ENCODE measurements around the gene MACROD1.

Gene MACROD1

DNA sequence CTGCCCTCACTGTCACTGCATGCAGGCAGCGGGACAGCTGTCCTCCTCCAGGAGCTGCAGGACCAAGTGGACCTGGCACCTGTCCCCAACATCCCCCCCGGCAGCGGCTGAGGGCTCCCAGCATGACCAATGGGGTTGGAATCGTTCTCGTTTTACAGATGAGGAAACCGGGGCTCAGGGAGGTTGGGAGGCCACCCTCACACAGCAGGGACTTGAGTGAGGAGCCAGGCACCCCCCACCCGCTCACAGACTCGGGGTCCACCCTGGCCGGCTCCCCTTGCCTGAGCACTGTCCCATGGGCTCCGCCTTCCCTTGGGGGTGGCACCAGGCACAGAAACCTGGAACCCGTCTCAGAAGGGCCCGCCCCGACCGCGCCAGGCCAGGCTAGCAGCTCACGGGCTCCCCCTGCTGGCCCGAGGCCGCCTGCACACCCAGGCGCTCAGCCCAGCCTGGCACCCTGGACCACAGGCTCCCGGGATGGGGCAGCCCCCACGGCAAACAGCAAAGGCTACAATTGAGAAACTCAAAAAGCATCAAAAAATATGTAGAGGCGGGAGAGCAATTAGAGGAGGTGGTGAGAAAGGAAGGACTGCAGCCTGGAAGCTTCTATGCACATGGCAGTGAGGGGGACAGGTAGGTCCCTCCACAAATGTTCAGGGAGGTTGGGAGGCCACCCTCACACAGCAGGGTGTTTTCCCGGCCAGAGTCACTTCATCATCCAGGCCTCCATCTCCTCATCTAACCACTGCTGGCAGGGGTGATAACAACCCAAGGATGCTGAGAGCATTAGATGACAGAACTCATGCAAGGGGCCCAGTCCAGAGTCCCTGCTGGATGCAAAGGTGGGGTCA, 12.8 kb downstream of the MACROD1 start:
- peak; percentile 49 to 64 for DNase-seq (ENCODE audit: low read depth in 2 of 2)

DNA sequence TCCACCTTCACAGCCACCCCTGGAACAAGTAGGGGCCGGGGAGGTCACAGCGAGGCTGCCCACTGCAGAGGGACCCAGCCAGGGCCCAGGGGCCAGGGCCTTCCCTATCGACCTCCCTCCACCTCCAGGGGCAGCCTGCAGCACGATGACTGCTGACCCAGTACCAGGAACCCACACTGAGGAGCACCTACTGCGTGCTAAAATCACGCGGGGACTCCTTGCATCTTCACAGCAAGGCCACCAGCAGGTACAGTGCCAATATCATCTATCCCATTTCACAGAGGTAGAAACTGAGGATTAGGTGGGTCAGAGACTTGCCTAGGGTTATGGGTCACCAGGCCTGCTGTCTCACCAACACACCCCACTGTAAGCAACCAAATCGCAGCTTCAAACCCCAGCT, 14.6 kb downstream of the MACROD1 start:
- DNase-seq (ENCODE audit: low read depth in 2 of 2): no peak

DNA sequence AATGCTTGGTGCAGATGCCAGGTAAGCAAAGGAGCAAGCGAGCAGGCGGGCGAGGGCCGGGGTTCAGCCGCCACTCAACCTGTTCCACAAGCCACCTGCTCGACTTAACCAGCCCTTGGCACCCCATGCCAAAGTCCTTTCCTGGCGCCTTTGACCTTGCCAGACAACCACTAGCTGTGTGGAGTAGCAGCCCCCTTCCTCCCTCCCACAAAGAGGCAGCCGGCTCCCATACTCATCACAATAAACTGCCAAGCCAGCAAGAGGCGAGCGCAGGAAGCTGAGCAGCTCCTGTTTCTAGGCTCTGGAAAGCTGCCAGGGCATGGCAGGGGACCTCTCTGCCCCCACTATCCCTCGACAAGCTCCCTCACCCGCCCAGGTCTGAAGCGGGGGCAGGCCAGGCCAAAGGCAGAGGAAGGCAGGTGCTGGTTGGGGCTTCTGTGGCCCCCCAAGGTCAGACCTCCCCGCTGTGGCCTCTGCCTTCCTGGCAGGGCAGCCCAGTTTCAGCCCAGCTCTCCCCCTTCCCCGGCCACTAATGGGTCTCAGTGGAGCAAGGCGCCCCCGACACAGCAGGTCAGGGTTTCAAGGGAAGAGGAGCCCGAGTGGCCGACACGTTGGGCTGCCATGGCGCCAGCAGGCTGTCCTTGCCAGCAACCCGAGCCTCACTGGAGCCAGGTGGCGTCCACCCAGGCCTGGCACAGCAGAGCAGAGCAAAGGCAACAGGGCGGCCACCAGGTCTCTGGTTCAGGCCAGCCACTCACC, 15.3 kb downstream of the MACROD1 start:
- DNase-seq (ENCODE audit: low read depth in 2 of 2): no peak

DNA sequence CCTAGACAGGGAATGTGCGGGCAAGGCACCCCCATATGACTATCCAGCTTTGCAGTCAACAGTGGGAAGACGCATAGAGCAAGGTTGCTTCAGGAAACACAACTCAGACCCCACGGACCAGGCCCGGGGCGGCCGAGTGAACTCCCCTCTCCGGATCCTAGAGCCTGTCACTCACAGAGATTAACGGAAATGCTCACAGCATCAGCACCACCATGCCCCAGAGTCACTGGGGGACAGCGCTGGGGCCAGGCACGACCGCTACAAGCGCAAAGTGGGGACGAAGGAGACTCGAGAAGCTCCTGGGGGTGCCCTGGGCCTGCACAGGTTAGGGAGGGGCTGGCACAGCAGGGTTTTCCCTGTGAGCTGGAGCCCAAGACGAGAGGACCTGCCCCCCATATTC, 15.9 kb downstream of the MACROD1 start:
- no peak for DNase-seq (ENCODE audit: low read depth in 2 of 2)

DNA sequence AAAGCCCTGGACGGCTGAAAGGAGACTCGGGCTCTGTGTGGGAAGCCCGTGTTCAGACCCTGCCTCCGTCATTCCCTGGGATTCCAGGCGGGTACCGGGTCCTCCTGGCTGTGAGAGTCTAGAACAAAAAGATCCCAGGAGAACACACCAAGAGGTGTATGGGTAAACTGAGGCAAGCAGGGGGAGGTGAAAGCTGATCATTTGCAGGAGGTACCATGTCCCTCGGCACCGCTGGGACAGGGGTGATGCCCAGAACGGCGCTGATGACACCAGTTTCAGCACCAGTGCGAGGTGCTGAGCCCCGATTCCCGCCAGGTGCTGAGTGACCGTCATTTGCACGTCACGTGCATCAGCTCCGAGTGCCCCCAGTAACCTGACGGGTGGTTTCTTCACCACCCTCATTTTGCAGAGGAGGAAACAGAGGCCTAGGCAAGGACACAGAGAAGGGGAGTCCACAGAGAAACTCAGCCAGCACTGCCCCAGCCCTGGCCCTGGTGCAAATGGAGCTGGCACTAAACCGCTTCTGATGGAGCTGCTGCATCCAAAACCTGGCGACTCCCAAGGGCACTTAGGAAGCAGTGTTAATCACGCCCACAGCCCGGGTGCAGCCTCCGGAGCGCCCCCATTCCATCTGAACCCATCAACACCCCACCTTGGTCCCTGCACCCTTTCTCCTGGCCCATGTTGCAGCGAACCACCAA, 16.8 kb downstream of the MACROD1 start:
- DNase-seq (ENCODE audit: low read depth in 2 of 2): no peak

DNA sequence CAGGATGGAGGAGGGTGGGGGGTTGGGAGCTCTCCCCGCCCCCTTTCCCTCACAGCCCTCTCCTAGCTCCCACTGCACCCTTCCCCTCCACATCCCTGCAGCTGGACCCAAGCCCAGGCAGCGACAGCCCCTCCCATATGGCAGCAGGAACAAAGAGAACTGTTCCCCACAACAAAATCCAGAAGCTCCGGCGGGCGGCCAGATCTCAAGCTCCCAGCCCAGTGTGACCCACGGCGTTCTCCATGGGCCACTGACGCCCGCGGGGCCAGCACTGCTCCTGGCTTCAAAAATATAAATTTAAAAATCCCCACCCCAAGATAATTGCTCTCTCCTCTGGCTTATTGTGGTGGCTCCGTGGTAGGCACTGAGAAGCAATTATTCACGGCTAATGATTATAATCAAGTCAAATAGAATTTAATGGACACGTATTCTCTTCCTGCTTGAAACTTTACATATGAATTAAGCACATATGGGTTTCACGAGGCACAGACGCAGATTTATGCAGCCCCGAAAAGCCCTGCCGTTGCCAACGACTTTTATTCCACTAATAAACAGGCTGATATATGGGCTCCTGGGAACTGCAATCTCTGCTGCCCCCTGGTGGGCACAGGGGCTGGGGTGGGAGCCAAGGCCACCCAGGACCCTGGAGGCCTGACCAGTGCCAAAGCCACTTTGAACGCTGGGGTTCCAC, 17.5 kb downstream of the MACROD1 start:
- DNase-seq (ENCODE audit: low read depth in 2 of 2): peak; percentile 61 to 68

DNA sequence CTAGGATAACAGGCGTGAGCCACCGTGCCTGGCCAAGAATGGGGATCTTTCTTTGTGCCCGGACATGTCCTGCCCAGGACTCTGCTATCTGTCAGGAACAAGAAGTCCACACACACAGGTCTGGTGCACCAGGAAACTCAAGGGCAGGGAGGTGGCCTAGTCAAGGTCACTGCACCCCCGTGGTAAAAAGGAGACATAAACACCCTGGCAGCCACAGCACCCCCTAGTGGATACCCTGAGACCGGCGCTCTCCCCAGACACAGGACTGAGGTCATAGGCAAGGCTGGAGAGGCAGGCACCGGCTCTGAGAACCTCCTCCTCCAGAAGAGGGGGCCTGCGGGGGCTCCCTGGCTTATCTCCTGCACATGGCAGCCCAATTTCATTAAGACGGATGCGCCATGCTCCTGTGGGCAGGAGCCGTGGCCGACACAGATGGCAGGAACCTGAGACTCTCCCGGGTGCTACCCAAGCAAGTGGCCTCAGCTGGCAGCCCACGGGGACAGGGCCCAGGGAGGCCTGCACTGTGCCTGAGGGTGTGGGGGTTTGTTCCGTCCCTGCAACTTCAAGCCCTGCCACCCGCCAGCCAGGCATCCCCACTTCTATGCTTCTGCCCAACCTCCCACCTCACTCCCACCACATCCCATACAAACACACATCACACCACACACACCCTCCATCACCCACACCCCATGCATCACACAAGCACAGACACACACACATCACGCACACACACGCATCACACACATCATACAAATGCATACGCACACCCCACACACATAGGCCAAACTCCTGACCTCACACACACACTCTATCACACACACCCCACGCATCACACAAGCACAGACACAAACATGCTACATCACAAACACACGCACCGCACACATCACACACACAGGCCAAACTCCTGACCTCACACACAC, 19.6 kb downstream of the MACROD1 start:
- peak; percentile 39 to 46 for DNase-seq (ENCODE audit: low read depth in 2 of 2)

DNA sequence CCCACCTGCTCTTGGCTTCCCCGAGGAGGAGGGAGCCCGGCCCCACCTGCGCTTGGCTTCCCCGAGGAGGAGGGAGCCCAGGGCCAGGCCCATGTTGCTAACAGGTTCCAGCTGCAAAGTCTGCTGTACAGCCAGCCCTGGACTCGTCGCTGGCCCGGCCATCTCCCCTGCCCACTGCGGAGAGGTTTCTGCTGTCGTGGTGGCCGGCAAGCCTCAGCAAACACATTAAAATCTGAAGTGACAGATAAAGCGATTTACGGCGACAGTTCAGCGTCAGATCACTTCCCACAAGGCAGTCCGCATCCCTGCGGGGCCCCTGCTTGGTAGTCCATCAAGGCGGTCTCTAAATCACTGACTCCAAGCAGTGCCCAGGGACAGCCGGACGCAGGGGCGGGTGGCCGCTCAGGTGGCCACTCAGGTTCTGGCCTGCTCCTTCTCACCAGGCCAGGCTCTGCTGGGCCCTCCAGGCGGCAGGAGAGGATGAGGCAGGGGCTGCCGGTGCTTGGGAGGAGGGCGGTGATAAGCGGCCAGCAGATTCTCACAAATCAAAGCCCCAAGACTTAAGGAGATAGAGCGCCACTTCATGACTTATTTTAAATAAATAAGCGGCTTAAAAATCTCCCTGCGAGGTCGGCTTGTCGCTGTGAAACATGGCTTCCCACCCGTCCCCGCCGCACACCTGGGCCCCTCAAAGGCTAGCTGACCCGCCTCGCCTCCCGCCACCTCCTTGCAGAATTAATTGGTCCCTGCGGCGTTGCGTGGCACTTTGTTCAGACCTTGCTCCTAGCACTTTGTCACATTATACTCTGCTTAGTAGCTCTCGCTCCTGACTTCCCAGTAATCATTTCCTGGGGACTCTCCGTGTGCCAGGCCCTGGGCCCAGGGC, 21.1 kb downstream of the MACROD1 start:
- no peak for DNase-seq (ENCODE audit: low read depth in 2 of 2)

DNA sequence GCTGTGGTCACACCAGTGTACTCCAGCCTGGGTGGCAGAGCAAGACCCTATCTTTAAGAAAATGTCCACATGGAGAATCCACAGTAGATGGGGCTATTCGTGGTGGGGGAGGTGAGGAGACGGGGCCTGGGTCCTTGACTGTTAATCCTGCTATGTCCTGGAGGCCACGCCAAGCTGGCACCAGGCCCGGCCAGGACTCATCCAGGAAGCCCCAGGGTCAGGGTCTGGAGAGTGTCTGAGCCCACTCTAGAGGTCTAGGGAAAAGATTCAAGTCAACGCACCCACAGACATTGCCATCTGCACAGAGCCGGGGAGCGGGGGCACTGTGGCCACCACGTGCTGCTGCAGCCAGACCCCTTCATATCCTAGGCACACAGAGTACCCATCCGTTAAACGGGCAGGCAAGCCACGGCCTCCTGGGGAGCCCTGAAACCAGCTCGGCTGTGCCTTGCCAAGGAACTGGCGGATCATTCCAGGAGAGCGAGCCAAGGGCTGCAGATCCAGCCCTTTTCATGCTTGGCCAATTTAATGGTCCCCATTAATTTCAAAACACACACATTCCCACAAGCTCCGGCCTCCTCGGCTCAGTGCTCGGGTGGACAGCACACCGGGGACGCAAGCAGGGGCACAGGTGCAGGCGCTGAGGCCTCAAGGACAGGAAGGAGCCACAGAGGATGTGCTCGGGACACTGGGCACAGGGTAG, 24.7 kb downstream of the MACROD1 start:
- no peak for DNase-seq (ENCODE audit: low read depth in 2 of 2)

DNA sequence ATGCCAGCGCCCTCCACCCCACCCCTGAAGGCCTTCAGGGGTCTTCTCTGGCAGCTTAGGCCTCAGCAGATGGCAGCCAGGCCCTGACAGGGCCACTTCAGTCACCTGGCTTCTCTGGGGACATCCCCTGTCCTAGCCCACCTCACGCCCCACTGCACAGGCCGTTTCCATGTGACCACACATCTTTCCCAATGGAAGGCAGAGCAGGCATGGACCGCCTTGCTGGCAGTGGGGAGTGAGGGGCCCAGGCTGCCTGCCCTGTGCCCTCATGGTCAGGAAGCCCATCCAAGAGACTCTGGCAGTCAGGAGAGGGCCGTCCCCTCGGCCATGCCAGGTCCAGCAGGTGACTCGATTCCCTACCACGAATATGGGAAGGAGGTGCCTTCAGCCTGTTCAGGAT, 25.8 kb downstream of the MACROD1 start:
- no peak for DNase-seq (ENCODE audit: low read depth in 2 of 2)

DNA sequence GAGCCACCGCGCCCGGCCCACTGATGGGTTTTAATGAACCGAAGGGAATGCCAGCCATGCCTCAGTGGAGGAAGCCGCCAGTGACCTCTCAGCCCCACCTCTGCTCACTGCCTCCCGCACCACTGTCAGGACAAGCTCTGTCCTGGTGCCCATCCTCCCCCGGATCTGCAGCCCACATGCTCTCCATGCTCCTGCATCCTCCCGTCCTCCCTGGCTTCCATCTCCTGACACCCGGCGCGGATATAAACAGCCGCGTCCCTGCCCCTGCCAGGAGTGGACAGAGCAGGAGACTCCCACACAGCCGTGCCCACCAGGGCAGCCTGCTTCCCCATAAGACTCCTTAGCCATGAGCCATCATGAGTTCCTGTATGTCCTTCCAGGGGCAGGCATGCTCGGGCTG, 26.9 kb downstream of the MACROD1 start:
- DNase-seq (ENCODE audit: low read depth in 2 of 2): no peak

DNA sequence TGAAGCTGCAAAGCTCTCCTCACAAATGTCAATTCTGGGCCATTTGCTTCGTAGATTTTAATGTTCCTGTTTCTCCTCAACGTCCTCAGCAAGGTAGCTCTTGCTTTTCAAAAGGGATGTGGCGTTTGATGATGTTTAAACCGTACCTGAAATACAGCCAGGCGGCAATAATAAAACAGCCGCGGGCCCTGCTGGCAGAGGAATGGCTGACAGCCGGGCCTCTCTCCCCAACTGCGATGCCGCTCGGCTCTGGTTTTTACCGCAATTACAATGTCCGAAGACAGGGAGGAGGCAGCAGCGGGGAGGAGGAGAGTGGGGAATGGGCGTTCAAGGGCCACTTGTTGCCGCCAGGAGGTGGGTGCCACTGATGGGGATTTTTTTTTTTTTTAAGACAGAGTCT, 27.5 kb downstream of the MACROD1 start:
- no peak for DNase-seq (ENCODE audit: low read depth in 2 of 2)

DNA sequence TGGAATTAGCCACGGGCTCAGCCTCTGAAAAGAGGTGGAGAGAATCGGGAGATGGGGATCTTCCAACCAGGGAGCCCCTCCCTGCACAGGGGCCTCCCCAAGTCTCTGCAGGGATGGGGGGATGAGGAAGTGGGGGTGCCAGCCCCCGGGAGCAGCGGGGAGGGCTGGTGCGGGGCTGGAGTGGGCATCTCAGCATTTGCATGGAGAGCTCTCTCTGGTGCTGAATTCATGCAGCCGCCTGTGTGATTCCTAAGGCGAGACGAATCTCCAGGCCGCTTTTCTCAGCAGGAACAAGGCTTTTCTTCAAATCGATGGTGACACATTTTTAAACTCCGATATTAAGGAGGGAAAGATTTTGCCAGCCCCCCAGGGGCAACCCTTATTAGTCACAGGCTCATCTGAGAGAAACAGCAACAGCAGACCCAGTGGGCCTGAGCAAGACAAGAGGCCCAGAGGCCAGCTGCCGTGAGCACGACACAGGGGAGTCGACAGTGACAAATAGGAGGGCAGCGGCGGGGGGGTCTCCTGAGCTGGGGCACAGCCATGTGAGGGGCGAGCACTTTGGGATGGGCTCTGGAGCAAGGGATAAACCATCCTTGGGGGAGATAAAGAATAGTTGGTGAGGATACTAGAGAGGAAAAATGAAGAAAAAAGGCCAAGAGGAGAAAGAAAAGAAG, 29.0 kb downstream of the MACROD1 start:
- no peak for DNase-seq (ENCODE audit: low read depth in 2 of 2)

DNA sequence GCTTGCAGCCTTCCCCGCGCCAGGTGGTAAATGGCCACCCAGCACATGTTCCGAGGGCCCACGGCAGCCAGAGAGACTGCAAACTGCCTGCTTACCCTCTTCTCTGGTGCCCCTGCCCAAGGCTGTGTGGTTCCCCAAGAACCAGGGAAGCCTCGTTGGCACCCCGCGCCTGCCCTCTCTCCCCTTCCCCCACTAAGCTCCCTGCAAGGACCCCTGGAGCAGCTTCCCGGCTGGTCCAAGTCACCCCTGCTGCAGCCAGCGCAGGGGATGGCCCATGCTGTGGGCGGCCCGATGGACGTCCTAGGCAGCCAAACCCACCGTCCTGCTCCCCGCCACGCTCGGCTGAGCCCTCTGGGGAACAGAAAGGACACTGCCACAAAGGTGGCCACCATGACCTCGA, 30.2 kb downstream of the MACROD1 start:
- DNase-seq (ENCODE audit: low read depth in 2 of 2): no peak

DNA sequence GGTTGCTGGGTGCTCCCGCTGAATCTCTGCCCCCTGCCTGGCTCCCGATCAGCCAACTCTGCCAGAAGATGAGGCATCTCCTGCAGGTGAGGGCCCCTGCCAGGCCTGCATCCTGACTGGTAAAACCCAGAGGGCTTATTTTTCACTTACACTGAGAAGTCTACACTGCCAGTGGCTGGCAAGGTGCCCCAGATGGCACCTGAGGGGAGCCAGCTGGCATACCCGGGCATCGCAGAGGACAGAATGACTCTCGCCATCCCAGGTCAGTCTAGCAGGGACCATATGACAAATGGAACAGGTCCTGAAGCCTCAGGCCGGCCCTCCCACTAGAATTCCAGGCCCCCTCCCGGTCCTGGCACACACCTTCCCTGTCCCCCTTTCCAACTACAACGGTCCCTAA, 30.9 kb downstream of the MACROD1 start:
- no peak for DNase-seq (ENCODE audit: low read depth in 2 of 2)

DNA sequence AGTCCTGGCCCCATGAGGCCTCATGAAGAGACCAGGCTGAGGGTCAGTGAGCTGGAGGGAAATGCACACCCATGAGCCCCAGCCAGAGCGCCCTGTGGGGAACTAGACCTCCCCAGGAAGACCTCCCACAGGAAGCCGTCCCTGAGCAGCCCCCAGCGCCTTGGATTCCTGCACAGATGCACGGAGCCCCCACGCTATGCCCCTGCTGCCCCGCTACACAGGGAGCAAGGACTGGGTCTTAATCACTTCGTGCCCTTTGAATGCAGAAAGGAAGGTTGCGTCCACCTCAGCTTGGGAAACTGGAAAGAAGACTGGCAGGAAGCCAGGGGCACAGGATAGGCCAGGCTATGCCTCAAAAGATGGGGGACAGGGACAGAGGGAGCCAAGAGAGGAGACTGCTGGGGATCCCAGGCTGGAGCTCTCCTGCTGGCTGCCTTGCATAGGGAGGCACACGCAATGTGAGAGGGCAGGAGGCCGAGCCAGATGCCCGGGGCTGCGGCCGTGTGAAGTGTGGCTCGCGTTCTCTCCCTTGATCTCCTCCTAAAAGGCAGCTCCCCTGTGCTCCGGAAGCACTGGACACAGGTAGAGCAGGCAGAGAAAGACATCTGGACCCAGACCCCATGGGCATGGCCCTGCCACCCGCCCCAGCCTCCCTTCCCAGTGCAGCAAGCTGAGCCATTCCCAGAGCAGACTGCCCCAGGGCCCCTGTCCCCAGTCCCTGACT, 32.8 kb downstream of the MACROD1 start:
- no peak for DNase-seq (ENCODE audit: low read depth in 2 of 2)

DNA sequence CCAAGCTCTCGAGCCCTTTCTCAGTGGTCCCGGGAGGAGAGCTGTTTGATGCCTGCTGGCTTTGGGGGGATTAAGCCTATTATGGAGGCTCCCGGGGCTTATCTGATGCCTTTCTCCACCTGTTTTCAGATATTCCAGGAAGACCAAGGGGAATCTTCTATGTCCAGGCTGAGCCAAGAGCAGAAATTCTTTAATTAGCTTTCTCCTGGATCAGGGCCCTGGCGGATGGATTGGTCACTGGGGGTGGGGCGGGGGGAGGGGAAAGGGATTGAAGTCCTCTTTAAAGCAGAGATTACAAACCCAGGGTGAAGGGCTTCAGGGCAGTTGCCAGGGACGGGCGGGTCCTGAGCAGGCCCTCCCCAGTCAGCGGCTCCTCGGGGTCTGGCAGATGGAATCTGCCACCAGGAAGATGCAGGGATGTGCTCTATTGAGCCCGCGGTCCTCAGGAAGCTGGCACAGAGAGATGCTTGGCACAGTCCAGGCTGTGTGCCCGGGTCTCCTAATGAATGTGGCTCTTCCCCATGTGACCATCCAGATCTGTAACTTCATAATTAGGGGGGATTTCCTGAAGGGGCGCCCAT, 33.6 kb downstream of the MACROD1 start:
- DNase-seq (ENCODE audit: low read depth in 2 of 2): no peak
